OCI-LY1 (cell line): ENCODE results near the gene DES.

ENCODE experiments used
- EZH2 ChIP-seq: fragments of 200-600 bp; sonication (generic), shearing (Covaris generic); IDR thresholded peaks from 2 replicates; pipeline ENCODE4 v1.8.0; 2017; ENCODE audit warnings: borderline replicate concordance, mixed run types, mild to moderate bottlenecking, antibody characterized with exemption, low read length, moderate library complexity, mixed read lengths
- TF ChIP-seq, protein P1 (sequence below): fragments of 200-600 bp; sonication (generic), shearing (Covaris generic); IDR thresholded peaks from 2 replicates; pipeline ENCODE4 v1.5.1; 2017; ENCODE audit warnings: mild to moderate bottlenecking, antibody characterized with exemption, low read length, moderate library complexity, mixed read lengths

DNA sequence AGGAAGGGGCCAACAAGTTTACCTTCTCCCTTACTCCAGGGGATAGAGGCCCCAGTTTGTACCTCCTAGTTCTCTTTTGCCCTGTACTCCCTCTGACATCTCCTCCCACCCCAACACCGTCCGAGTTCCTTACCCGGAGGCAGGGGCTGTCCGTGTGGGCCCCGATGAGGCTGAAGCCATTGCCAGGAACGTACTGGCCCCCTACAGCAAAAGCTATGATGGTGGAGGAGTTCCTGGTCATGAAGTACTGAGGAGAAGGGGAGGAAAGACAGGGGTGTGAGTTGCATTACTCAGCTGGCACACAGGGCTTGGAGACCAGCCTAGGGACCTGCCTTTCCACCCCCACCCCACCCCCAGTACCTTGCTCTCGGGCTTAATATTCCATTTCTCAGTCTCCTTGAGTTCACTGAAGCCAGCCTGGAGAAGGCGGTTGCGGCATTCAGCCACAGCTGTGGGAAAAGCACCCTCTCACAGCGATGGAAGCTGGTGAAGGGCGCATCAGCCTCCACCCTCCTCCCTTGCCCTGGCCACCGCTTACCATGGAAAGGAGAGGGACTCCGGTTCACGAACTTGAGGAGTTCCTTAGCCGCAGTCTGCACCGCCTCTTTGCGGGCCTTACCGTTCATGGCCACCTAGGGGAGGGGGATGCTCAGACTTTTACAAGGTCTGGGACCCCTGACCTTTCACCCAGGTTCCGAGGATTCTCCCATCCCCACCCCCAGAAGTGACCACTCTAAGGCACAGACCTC lies 31.5 kb upstream of the DES start:
- TF ChIP-seq, protein P1, sequence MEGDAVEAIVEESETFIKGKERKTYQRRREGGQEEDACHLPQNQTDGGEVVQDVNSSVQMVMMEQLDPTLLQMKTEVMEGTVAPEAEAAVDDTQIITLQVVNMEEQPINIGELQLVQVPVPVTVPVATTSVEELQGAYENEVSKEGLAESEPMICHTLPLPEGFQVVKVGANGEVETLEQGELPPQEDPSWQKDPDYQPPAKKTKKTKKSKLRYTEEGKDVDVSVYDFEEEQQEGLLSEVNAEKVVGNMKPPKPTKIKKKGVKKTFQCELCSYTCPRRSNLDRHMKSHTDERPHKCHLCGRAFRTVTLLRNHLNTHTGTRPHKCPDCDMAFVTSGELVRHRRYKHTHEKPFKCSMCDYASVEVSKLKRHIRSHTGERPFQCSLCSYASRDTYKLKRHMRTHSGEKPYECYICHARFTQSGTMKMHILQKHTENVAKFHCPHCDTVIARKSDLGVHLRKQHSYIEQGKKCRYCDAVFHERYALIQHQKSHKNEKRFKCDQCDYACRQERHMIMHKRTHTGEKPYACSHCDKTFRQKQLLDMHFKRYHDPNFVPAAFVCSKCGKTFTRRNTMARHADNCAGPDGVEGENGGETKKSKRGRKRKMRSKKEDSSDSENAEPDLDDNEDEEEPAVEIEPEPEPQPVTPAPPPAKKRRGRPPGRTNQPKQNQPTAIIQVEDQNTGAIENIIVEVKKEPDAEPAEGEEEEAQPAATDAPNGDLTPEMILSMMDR, result no peak
- TF ChIP-seq EZH2, result no peak
